HG02678 (cell line): Measurements from ENCODE around the gene BABAM1.
"Not testable (repeated sequence)": the region's sequence is repeated elsewhere in the genome, so short reads cannot be mapped to it uniquely, and the experiment has no call there.

ENCODE experiments used
- ATAC-seq: cut with Tn5 transposase; IDR thresholded peaks from one replicate; pipeline ENCODE4 v1.9.1; 2021; ENCODE audit warnings: mild to moderate bottlenecking, moderate library complexity; ENCODE audit not compliant: unreplicated experiment

The BABAM1 gene

DNA sequence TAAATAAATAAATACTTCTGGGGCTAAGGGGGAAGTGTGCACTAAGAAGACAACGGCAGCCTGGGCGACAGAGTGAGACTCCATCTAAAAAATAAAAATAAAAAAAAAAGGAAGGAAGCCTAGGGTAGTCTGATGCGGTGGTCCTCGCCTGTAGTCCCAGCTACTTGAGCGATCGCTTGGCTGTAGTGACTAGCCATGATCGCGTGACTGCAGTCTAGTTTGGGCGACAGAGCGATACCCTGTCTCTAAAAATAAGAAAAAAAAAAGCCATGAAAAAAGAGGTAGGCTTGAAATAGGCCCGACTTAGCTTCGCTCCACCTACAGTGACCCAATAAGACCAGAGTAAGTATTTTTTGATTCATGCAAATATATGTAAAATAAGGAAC lies 661 bp upstream of the BABAM1 start:
- peak; percentile 21 for ATAC-seq

DNA sequence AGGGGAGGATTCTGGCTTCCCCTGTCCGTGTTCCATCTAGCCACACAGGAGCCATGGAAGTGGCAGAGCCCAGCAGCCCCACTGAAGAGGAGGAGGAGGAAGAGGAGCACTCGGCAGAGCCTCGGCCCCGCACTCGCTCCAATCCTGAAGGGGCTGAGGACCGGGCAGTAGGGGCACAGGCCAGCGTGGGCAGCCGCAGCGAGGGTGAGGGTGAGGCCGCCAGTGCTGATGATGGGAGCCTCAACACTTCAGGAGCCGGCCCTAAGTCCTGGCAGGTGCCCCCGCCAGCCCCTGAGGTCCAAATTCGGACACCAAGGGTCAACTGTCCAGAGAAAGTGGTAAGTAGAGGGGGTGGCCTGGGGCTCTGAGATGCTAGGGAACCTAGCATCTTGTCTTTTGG lies 1.5 kb downstream of the BABAM1 start:
- no peak for ATAC-seq

DNA sequence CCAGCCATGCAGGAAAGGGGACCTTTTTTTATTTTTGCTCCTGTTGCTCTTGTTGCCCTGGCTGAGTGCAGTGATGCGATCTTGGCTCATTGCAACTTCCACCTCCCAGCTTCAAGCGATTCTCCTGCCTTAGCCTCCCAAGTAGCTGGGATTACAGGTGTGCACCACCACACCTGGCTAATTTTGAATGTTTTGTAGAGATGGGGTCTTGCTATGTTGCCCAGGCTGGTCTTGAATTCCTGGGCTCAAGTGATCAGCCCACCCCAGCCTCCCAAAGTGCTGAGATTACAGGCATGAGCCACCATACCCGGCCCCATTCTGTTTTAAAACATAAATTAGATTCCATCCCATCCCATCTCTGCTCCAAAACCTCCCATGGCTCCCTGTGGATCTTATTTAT lies 7.6 kb downstream of the BABAM1 start:
- ATAC-seq: not testable (repeated sequence)

DNA sequence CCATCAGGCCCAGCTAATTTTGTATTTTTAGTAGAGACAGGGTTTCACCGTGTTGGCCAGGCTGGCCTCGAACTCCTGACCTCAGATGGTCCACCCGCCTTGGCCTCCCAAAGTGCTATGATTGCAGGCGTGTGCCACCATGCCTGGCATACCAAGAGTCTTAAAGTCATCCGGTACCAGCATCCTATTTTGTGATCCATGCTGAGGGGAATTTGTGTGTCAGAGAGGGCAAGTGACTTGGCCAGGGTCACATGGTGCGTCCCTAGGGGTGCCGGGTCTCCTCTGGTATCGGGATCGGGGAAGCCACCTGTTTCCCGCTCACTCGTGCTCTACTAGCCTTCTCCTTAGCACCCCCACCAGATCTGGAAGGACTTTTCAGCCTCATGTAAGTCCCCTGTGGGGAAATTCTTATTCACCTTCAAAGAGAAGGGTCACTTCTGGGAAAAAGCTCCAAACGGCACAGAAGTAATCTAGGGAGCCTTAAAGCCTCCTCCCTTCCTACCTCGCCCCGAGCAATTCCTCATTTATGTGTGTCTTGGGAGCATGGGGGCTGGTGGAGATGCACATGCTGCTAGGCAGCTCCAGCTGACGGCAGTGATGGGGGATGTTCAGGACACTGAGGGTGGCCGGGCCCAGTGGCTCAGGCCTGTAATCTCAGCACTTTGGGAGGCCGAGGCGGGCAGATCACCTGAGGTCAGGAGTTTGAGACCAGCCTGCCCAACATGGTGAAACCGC lies 8.4 kb downstream of the BABAM1 start:
- no peak for ATAC-seq

DNA sequence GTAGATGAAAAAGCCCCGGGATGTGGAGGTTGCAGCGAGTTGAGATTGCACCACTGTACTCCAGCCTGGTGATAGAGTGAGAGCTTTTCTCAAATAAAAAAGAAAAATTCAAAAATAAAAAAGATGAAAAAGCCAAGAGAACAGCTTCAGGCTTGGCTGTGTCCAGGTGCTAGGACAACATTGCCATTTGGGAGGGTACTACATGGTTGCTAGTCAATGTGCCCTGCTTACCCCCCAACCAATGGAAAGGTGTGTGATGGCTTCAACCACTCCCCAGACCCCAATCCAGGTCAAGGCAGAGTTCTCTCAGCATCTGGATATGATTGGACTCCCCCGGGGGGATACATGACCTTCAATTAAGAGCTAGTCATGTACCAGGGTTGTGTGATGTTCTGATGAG lies 12.2 kb downstream of the BABAM1 start:
- ATAC-seq: no peak

DNA sequence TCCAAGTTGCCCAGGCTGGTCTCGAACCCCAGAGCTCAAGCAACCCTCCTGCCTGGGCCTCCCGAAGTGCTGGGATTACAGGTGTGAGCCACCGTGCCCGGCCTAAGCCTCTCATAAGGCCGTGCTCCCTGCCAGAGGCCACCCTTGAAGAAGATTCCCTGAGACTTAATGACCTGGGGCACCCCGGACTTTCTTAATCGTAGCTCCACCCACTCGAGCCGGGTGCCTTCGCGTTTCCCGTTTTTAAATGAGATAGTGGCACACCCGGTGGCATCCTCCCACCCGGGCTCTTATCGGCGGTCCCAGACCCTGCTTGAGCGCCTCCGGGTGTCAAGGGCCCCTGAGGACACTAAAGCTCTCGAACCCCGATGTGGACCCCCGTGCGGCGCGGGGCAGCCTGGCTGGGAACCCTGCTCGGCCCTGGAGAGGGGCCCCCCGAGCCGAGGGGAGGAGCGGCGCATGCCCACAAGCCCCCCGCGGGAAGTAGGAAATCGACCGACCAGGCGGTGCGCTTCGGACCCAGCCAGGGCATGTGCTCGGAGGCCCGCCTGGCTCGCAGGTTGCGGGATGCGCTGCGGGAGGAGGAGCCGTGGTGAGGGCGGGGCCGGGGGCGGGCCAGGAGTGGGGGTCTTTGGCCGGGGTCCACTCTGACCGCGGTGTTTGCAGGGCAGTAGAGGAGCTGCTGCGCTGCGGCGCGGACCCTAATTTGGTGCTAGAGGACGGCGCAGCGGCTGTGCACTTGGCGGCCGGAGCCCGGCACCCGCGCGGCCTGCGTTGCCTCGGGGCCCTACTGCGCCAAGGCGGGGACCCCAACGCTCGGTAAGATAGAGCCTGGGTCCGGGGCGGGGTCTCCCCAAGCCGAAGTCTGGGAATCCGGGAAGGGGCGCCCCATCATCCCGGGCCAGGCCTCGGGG lies 14.4 kb downstream of the BABAM1 start, which contains the start of gene ANKLE1:
ANKLE1 (plus strand) TSS at position 511 of the 914 bp plus-strand sequence; CDS start at position 531, 20 bp downstream.
- ATAC-seq: no peak

DNA sequence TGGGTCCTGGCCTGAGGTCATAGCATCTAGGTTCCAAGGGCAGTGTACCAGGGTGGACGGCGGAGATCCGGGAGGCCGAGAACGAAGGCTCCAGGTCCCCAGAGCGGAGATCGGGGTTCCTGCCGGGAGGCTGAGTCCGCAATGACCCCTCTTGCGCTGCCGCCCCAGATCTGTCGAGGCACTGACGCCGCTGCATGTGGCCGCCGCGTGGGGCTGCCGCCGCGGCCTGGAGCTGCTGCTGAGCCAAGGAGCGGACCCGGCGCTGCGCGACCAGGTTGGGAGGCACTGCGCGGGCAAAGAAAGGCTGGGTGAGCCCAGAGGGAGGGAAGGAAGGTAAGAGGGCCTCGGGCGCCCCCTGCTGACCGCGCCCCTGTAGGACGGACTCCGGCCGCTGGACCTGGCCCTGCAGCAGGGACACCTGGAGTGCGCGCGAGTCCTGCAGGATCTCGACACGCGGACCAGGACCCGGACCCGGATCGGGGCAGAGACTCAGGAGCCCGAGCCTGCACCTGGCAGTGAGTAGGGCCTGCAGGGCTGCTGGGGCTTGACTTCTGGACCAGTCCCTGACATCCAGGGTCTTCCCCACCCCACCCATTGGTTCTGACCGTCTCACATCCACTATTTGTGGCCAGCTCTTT lies 15.4 kb downstream of the BABAM1 start:
- peak; percentile 75 for ATAC-seq

DNA sequence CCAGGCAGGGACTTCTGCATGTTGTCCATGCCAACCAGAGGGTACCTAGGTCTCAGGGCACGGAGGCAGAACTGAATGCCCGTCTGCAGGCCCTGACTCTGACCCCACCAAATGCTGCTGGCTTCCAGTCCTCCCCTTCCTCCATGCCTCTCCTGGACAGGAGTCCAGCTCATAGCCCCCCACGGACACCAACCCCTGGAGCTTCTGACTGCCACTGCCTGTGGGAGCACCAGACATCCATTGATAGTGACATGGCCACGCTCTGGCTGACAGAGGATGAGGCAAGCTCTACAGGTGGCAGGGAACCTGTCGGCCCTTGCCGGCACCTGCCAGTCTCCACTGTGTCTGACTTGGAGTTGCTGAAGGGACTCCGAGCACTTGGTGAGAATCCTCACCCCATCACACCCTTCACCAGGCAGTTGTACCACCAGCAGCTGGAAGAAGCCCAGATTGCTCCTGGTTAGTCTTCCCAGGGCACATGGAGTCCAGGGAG lies 16.3 kb downstream of the BABAM1 start:
- no peak for ATAC-seq

DNA sequence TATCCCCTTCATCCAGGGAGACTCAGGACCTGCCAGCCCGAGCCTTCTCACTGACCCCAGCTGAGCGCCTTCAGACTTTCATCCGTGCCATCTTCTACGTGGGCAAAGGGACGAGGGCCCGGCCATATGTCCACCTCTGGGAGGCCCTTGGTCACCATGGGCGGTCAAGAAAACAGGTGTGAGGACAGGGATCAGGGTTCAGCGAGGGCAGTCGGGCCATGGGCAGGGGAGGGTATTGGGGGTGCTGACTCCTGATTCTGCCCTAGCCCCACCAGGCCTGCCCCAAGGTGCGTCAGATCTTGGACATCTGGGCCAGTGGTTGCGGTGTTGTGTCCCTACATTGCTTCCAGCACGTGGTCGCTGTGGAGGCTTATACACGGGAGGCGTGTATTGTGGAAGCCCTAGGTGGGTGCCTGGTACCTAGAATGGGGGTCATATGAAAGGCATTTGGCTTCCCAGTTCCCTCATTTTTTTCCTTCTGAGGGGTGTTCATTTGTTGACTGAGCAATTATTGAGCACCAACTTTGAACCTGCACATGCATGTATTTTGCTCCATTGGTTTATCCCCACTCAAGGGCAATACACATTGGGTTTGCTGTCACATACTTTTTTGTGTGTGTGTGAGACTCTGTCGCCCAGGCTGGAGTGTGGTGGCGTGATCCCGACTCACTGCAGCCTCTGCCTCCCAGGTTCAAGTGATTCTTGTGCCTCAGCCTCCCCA lies 18.3 kb downstream of the BABAM1 start:
- ATAC-seq: no peak

DNA sequence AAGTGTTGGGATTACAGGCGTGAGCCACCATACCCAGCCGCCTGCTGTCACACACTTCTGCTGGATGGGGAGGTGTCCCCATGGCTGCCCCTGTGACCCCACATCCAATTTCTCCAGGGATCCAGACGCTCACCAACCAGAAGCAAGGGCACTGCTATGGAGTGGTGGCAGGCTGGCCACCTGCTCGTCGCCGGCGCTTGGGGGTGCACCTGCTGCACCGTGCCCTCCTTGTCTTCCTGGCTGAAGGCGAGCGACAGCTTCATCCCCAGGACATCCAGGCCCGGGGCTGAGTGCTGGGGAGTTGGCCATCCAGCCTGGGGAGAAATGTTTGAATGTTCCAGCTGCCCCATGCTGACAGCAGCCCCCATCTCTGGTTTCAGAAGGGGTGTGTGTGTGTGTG lies 19.0 kb downstream of the BABAM1 start:
- ATAC-seq: no peak

DNA sequence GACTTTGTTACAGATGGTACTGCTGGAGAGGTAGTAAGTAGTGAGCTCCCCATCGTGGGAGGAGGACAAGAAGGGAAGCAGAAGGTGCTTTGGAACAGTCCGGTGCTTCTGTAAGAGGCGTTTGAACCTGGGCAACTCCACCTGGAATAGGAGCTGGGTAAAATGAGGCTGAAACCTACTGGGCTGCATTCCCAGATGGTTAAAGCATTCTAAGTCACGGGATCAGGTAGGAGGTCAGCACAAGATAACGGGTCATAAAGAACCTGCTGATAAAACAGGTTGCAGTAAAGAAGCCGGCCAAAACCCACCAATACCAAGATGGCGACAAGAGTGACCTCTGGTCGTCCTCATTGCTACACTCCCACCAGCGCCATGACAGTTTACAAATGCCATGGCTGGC lies 19.5 kb downstream of the BABAM1 start:
- no peak for ATAC-seq

DNA sequence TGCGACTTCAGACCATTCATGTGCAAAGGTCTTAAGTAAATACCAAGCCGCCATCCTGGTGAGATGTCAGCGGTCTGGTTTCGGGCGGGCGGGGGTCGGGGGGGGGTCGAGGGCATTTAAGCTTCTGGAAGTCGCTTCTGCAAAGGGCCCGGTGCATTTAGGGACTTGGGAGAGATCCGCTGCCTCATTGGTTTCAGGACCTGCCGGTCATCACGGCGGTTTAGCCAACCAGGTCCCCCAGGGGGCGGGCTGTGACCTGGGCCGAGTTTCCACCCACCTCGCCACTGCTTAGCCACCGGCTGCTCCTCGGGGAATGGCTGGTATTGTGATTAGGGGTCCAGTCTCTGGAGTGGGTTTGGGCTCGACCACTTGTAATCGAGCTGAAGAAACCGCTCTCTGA lies 22.2 kb downstream of the BABAM1 start:
- ATAC-seq: no peak

DNA sequence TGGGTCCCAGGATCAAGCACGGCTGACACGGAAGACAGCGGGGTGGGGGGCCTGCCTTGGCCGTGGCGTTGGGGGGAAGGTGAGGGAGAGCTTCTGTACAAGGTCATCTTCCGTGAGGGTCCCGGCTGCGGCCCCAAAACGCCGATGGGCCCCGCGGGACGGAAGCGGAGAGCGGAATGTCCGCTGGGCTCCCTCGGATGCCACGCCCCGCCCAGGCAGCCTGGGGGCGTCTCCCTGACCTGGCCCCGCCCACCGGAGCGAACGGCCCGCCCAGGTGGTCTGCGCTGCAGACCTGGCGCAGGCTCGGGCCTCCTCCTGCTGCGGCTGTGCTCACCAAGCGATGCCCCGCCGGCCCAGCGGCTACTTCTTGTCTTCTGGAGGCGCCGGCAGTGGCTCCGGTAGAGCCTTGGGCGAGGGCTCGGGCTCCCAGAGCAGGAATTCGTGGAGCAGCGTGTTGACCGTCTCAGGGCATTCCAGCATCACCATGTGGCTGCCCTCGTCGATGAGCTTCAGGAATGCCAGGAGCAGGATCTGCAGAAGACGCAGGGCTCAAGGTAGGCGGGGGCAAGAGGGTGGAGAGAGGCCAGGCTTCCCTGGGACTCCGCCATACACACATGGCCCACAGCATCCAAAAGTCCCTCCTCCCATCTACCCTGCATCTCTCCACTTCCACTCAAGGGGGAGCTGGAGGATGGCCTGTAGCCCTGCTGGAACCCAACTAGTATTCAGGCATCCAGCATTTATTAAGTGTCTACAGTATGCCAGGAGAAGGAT lies 25.2 kb downstream of the BABAM1 start:
- peak; percentile 80 for ATAC-seq

DNA sequence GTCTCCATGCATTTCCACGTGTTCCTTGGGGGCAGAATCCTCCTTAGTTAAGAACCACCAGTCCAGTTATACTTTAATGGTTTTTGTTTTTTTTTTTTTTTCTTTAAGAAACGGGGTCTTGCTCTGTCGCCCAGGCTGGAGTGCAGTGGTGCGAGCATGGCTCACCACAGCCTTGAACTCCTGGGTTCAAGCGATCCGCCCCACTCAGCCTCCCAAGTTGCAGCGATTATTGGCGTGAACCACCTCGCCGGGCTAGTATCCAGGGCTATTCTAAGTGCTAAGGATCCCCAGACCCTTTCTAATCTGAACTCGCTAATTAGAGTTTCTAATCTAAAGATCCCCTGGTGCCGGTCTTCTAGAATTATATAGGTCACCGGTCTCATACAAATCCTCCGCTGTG lies 26.4 kb downstream of the BABAM1 start:
- no peak for ATAC-seq

DNA sequence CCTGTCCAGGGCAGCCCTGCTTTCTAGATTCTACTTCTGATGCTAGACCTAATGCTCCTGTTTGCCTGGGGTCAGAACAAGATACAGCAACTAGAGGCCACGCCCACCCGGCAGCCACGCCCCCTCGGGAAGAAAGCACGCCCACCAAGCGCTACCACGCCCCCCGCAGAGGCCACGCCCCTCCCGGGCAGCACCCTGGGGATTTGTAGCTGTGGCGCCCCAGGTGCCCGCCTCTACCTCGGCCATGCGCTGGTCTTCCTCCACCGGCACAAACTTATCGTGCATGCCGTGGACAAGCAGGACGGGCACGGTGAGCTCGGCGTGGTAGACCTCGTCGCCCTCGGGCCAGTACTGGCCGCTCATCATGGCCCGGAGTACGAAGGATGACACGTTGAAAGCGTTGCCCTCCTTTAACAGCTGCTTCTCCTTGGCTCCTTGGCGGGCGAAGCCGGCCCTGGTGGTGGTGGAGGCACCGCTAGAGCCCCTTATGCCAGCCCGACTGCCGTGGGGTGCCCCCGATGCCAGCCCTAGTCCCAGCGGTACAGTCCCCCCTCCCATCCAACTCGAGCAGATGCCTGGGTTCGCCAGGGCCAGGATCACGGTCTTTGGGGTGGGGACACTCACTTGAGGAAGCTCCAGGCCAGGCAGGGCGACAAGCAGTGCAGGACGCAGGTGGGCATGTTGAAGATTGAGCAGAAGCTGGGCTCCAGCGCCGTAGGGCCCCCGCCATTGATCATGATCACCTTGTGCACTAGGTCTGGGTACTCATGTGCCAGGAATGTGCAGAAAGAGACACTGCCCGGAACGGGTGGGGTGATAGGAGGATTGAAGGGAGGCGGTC lies 27.0 kb downstream of the BABAM1 start:
- ATAC-seq: no peak

DNA sequence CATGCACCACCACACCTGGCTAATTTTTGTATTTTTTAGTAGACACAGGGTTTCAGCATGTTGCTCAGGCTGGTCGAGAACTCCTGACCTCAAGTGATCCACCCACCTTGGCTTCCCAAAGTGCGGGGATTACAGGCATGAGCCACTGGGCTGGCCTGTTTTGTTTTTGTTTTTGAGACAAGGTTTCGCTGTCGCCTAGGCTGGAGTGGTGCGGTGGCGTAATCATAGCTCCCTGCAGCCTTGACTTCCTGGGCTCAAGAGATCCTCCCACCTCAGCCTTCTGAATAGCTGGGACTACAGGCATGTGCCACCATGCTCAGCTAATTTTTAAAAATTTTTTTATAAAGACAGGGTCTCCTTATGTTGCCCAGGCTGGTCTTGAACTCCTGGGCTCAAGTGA lies 28.3 kb downstream of the BABAM1 start:
- ATAC-seq: not testable (repeated sequence)

DNA sequence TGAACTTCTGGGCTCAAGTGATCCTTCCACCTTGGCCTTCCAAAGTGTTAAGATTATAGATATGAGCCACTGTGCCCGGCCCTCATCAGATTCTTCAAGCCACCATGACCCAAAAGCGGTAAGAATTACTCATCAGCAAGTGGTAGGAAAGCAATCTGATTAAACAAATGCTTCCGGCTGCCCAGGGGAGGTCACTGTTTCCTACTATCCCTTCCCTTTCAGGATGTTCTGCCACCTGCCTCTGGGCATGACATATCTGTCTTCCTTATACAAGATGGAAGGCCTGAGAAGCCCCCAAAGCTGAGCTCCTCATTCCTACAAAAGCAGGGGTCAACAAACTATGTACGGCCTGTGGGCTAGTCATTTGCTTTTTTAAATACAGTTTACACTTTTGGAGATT lies 29.0 kb downstream of the BABAM1 start:
- no peak for ATAC-seq

DNA sequence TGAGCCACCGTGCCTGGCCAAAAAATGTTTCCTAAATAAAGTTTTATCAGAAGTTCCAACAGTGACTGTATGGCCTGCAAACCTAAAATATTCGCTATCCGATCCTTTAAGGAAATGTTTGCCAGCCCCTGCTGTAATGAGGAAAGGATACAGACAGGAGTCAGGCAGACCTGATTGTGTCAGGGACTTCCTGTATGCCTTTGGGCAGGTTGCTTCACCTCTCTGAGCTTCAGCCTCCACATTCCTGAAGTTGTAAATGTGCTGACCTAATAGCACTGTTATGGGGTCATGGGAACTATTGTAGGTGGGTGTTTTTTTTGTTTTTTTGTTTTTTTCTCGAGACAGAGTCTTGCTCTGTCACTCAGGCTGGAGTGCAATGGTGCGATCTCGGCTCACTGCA lies 29.7 kb downstream of the BABAM1 start:
- no peak for ATAC-seq

DNA sequence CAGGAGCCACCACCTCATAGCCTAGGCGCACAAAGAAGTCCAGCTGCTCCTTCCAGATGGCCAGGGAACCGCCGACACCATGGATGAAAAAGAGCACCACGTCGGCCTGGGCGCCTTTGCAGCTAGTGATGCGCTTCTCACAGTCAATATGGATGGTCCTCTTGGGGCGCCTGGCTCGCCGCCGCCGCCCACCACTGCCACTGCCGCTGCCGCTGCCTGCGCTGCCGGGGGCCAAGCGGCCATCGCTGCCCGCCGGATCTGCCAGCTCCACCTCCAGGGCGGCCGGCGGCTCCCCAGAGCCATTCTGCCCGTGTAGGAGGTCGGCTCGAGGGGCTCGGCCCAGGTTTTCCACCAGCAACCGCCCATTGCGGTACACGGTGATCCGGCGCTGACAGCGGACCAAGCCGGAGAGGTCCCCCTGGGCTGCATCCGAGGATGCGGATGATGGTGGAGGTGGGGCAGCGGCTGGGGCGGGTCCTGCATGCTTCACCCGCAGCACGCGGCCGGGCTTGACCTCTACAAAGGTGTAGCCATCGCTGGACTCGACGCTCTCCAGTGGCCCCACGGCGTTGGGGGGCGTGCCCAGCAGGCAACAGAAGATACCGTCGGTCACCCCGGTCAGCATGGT lies 33.9 kb downstream of the BABAM1 start:
- no peak for ATAC-seq
